HCT116 (cell line): ENCODE data around the gene TMEM53.

Source experiments
- CEBPB ChIP-seq: IDR thresholded peaks from 2 replicates; pipeline ENCODE4 v1.6.1; 2012; ENCODE audit warnings: low read depth
- CTCF ChIP-seq, 3 experiments: fragments of 200-600 bp in 1 of 3; sonication (generic) in 1 of 3; IDR thresholded peaks in 2 of 3; conservative IDR thresholded peaks in 1 of 3; 2 replicates each; pipeline ENCODE4 v1.5.1; 2012 to 2017; ENCODE audit warnings: low read depth in 2 of 3, low read length in 2 of 3, antibody characterized with exemption in 1 of 3, borderline replicate concordance in 1 of 3, control low read depth in 1 of 3, mild to moderate bottlenecking in 1 of 3, mixed read lengths in 1 of 3, mixed run types in 1 of 3, moderate library complexity in 1 of 3; ENCODE audit not compliant: insufficient read depth in 1 of 3
- EZH2phosphoT487 ChIP-seq: fragments of 200-600 bp; IDR thresholded peaks from 2 replicates; pipeline ENCODE4 v1.6.1; 2018; ENCODE audit warnings: antibody characterized with exemption, borderline replicate concordance
- JUND ChIP-seq: IDR thresholded peaks from 2 replicates; pipeline ENCODE4 v1.6.1; 2012
- MAX ChIP-seq: IDR thresholded peaks from 2 replicates; pipeline ENCODE4 v1.6.1; 2012
- POLR2A ChIP-seq: IDR thresholded peaks from 2 replicates; pipeline ENCODE4 v1.7.0; 2011; ENCODE audit warnings: borderline replicate concordance; ENCODE audit not compliant: insufficient read depth, insufficient read length; ENCODE audit errors: extremely low read depth
- POLR2AphosphoS5 ChIP-seq: IDR thresholded peaks from 2 replicates; pipeline ENCODE4 v1.6.1; 2011; ENCODE audit warnings: mild to moderate bottlenecking, low read depth, low read length, moderate library complexity
- SRF ChIP-seq: IDR thresholded peaks from 2 replicates; pipeline ENCODE4 v1.6.1; 2012; ENCODE audit warnings: low read depth
- ZNF274 ChIP-seq: fragments of 200-500 bp; sonication (Bioruptor generic); IDR thresholded peaks from 2 replicates; pipeline ENCODE4 v1.6.1; 2014; ENCODE audit warnings: mild to moderate bottlenecking, low read depth, low read length, inconsistent platforms

GRCh38 chr1:44698138-44698537 lies 23.9 kb upstream of the TMEM53 start:
- TF ChIP-seq CTCF (IDR thresholded peaks at IDR 0.05 in 2 of 3, conservative IDR thresholded peaks at IDR 0.05 in 1 of 3; ENCODE audit: borderline replicate concordance in 1 of 3, insufficient read depth in 1 of 3, low read depth in 2 of 3, low read length in 2 of 3) (no peak), POLR2AphosphoS5 (no peak), MAX (no peak), EZH2phosphoT487 (no peak), POLR2A (no peak), ZNF274 (no peak), CEBPB (no peak), SRF (no peak), JUND (0 out of 2 replicates have a peak, but pooled peaks have one; percentile 11)
